22Rv1 (cell line): Measurements from ENCODE around the gene SPINT2.

ENCODE experiments used
- CTCF ChIP-seq: fragments of 450-650 bp; IDR thresholded peaks from 2 replicates; pipeline ENCODE4 v1.5.1; 2017; ENCODE audit warnings: mild to moderate bottlenecking
- ZFX ChIP-seq: fragments of 450-650 bp; IDR thresholded peaks from 2 replicates; pipeline ENCODE4 v1.6.1; 2017; ENCODE audit warnings: antibody characterized with exemption, borderline replicate concordance

- TF ChIP-seq CTCF (no peak), ZFX (no peak)
Measured at GRCh38 chr19:38283271-38283670, 18.9 kb downstream of the SPINT2 start.
